ENCODE data around the gene EFNB3.

Gene EFNB3, protein sequence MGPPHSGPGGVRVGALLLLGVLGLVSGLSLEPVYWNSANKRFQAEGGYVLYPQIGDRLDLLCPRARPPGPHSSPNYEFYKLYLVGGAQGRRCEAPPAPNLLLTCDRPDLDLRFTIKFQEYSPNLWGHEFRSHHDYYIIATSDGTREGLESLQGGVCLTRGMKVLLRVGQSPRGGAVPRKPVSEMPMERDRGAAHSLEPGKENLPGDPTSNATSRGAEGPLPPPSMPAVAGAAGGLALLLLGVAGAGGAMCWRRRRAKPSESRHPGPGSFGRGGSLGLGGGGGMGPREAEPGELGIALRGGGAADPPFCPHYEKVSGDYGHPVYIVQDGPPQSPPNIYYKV

DNA sequence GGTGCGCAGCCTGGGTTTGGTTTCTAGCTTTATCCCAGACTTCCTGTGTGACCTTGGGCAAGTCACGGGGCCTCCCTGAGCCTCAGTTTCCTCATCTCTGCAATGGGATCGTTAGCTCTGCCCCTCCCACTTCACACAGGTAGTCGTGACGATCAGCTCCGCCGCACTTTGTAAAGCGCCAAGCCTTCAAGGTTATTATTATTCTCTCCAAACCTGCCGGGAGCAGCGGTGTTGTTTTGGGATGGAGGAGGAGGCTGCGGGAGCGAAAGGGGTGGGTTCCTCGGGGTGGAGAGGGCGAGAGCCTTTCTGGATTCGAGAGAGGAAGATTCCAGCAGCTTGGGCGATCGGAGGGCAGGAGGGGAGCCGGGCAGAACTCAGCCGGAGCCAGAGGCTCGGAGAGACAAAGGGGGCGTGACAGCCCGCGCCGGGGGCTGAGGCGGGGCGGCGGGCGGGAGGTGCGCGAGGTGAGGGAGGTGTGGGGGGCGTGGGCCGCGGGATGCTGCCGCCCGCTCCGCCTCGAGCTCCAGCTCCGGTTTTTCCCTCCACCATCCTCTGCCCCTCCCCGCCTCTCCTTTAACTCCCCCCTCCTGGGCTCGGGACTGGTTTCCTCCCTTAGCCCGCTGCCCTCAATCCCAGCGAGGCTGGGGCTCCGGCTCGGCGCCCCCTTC is at the start of gene EFNB3:
EFNB3 (plus strand) TSS at position 602 of the 668 bp plus-strand sequence. CDS start 397 bp downstream, outside the sequence.
- DNase-seq (ENCODE audit: low spot score), result peak; percentile 63

DNA sequence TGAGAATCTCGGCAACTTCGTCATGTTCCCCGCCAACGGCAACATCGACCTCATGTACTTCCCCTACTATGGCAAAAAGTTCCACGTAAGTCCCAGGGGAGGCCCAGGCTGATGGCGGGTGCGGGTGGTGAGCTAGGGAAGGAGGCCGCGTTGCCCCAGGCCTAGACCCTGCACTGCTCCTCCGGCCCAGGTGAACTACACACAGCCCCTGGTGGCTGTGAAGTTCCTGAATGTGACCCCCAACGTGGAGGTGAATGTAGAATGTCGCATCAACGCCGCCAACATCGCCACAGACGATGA is 49.5 kb upstream of the EFNB3 start:
- no peak for DNase-seq (ENCODE audit: low spot score)

DNA sequence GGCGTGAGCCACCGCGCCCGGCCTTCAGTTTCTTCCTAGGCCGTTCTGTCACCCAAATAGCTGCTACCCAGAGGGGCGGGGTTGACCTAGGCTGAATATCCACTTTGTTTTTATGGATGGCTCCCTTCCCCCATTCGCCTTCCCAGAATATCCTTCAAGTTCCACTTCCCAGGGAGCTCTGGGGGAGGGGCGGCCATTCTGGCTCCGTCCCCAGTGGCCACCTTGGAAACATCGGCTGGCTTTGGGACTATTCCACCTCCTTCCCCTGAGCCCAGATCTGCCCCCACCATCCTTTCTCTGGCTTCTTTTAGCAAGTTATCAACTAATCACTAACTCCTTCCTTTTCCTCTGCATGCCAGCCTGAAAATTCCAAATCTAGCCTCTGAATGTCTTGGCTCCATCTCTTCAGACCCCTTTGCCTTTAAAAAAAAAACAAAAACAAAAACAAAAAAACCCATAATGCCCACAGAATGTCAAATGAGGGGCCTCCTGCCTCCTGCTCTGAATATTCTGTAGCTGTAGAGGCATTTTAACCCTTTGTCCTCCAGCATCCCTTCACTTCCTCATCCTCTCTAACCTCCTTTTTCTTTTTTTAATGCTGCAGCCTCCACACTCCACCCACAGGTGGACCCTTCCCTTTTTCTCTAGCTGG is 47.9 kb upstream of the EFNB3 start:
- peak; percentile 74 for DNase-seq (ENCODE audit: low spot score)

DNA sequence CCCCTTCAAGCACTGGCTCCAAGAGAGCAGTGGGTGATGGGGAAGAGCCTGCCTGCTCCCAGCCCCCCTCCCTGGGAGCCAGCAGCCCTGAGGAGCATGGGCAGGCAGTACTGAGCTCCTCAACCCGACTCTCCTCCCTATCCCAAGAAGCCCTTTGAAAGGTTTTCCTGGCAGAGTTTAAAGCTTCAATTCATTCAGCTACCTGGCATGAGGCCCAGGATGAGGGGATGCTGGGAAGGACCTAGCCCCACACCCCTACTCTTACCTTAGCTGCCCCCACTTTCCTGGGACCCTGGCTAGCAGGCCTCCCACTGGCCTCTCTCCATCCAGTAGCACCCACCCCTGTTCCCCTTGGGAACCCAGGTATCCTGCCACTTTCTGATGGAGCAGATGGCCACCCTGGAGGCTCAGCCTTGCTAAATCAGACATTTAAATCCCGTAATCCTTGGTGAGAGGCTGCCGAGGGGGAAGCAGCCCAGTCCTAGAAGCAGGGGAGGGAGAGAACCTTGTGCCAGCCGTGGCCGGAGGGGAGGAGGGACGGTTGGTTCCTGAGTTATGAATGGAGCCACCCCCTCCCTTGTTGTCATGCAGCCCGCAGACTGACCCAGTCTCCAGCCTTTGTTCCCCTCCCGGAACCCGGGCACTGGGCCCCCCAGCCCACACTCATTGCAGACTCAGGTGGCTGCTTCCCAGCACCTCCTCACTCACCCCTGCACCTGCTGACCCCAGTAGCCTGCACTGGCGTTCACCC is 37.2 kb upstream of the EFNB3 start:
- peak; percentile 28 for DNase-seq (ENCODE audit: low spot score)

DNA sequence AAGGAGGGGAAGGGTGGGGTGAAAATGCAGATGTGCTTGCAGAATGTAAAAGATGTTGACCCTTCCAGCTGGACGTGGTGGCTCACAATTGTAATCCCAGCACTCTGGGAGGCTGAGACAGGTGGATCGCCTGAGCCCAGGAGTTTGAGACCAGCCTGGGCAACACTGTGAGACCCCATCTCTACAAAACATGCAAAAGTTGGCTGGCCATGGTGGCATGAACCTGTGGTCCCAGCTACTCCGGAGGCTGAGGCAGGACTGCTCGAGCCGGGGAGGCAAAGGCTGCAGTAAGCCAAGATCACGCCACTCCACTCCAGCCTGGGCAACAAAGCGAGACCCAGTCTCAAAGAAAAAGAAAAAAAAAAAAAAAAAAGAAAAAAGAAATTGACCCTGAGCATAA is 36.5 kb upstream of the EFNB3 start:
- no peak for DNase-seq (ENCODE audit: low spot score)

DNA sequence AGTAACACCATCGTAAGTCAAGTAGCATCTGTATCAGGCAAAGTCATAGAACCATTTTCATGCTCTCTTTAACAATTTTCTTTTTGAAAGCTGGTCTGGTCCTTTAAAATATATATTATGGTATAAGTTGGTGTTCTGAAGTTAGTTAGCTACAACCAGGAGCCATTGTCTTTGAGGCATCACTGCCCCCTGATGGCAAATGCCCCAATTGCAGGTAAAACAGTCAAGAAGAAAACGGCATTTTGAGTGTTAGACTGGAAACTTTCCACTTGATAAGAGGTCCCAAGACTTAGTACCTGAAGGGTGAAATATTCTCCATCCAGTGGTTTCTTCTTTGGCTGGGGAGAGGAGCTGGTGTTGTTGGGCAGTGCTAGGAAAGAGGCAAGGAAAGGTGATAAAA is 31.8 kb upstream of the EFNB3 start:
- DNase-seq (ENCODE audit: low spot score), result peak; percentile 38

DNA sequence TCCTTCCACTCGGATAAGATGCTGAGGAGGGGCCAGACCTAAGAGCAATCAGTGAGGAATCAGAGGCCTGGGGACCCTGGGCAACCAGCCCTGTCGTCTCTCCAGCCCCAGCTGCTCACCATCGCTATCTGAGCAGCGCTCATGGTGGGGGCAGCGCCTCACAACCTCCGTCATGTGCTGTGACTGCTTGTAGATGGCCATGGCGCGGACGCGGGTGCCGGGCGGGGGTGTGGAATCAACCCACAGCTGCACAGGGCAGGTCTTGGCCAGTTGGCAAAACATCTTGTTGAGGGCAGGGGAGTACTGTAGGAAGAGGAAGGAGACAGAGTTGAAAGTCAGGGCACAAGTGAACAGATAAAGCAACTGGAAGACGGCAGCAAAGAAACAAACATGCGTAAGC is 30.1 kb upstream of the EFNB3 start:
- no peak for DNase-seq (ENCODE audit: low spot score)

DNA sequence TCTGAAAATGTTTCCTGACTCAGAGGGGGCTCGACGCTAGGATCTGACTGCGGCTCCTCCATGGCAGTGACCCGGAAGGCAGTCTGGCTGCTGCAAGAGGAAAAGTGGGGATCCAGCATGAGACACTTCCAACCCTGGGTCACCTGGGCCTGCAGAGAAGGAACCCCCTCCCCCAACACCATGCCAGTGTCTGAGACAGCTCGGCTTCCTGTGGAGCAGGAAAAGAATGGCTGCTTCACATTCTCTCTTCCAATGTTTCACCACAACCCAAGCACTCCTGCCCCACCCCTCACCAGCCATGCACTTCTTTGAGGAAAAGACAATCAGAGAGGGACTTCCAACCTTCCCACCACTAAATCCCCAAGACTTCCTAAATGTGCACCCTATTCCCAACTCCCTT is 28.5 kb upstream of the EFNB3 start:
- no peak for DNase-seq (ENCODE audit: low spot score)

DNA sequence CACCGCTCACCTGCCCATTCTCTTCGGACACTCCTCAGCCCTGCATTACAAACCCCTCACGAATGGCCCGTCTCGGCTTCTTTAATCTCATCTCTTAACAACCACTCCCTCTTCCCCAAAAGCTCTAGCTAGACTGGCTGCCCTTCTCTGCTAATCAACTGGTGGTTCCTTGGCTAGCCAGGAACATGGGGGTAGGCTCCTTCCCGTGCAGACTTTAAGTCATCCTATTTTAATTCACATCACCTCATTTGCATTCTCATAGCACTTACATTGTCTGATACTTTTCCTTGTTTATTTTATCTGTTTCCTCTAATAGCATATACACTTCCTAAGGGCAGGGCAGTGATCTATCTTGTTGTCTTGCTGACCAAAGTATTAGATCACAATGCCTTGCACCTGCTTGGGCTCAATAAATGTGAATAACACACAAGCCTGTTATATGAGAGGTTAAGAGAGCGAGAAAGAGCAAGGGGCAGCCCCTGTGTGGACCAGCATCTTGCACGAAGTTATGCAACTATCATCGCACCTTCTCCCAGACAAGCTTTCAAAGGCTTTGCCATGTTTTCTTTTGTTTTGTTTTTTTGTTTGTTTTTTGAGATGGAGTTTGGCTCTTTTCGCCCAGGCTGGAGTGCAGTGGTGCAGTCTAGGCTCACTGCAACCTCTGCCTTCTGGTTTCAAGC is 27.5 kb upstream of the EFNB3 start:
- DNase-seq (ENCODE audit: low spot score), result no peak

DNA sequence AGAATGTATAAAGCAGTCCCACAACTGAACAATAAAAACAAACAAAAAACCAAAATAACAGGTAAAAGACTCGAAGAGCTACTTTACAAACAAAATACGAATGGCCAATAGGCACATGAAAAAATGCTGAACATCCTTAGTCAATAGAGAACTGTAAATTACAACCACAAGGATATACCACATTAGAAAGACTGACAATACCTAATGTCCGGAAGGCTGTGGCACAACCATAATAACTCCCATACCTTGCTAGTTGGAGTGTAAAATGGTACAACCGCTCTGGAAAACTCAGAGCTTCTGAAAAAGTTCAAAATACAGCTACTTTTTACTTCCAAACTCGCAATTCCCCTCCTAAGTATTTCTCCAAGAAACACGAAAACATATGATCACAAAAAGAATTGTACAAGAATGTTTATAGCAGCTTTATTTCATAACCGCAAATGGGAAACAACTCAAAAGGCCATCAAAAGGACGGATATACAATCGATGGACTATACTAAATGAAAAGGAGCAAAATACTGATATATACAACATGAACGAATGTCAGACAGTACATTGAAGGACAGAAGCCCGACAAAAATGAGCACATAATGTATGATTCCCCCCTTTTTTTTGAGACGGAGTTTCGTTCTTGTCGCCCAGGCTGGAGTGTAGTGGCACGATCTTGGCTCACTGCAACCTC is 20.0 kb upstream of the EFNB3 start:
- DNase-seq (ENCODE audit: low spot score), result no peak

DNA sequence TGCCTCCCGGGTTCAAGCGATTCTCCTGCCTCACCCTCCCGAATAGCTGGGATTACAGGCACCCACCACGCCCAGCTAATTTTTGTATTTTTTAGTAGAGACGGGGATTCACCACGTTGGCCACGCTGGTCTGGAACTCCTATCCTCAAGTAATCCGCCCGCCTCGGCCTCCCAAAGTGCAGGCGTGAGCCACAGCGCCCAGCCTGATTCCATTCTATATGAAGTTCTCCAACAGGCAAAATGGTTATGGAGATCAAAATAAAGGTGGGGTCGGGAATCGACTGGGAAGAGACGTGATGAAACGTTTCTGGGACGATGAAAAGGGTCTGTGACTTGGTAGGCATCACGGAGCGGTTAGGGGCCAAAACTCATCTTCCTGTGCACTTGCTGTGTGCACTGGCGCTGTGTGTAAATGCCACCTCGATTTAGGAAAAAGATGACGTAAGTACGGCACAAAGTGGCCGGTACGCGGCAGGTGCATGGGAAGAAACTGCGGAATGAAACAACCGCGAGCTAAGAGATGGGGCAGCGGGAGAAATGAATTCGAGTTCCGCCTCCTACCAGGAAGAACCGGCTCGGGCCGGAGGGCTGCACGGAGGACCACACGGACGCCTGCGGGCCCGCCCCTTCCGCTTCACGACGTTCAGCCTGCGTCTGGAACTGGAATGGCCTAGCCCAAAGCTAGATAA is 19.3 kb upstream of the EFNB3 start:
- DNase-seq (ENCODE audit: low spot score), result peak; percentile 95

DNA sequence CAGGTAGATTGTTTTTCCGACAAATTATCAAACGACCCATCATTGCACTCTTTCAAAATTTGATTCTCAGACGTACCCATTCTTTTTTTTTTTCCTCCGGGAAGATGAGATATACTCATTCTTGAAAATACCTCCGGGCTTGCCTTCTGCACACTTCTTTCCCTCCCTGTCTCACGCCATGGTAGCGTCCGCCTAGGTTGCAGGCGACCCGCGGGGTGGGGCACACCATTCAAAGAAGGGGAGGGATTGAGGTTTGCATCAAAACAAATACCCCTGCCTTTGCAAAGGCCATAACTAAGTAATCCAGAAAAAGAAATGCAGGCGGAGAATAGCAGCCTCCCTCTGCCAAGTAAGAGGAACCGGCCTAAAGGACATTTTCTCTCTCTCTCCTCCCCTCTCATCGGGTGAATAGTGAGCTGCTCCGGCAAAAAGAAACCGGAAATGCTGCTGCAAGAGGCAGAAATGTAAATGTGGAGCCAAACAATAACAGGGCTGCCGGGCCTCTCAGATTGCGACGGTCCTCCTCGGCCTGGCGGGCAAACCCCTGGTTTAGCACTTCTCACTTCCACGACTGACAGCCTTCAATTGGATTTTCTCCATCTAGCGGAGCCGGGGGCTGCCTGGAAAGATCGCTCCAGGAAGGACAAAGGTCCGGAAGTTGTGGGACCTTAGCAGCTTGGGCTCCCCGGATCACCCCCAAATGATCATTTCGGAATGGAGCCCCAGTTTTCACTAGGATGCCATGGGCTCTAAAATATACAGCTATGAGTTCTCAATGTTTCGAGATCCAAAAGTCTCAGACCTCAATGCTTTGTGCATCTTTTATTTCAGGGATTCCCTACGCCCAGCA is 18.6 kb upstream of the EFNB3 start:
- peak; percentile 88 for DNase-seq (ENCODE audit: low spot score)

DNA sequence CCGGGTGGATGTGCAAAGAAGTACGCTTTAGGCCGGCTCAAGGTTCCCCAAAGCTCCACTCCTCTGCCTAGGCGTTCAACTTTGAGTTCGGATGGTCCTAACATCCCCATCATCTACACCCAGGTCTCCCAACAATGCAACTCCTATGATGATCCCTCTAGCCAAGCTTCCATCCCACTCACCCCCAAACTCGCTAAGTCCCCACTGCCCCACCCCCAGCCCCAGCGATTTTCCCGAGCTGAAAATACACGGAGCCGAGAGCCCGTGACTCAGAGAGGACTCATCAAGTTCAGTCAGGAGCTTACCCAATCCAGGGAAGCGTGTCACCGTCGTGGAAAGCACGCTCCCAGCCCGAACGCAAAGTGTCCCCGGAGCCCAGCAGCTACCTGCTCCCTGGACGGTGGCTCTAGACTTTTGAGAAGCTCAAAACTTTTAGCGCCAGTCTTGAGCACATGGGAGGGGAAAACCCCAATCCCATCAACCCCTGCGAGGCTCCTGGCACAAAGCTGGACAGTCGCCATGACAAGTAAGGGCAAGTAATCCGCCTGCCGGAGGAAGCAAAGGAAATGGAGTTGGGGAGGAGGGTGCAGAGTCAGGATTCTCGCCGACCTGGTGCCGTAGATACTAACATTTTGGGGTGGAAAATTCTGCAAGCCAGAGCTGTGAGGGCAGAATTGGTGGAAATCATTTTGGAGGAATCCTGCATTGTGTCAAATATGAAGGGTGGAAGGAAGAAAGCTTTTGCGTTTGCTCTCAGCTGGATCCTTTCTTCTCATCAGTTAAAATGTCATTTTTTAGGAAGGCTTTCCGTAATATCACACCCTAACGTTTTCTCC is 17.7 kb upstream of the EFNB3 start, which contains the start of gene TP53:
TP53 (minus strand) TSS at position 419 of the 836 bp plus-strand sequence. CDS start 10,896 bp downstream, outside the sequence.
- peak; percentile 97 for DNase-seq (ENCODE audit: low spot score)

DNA sequence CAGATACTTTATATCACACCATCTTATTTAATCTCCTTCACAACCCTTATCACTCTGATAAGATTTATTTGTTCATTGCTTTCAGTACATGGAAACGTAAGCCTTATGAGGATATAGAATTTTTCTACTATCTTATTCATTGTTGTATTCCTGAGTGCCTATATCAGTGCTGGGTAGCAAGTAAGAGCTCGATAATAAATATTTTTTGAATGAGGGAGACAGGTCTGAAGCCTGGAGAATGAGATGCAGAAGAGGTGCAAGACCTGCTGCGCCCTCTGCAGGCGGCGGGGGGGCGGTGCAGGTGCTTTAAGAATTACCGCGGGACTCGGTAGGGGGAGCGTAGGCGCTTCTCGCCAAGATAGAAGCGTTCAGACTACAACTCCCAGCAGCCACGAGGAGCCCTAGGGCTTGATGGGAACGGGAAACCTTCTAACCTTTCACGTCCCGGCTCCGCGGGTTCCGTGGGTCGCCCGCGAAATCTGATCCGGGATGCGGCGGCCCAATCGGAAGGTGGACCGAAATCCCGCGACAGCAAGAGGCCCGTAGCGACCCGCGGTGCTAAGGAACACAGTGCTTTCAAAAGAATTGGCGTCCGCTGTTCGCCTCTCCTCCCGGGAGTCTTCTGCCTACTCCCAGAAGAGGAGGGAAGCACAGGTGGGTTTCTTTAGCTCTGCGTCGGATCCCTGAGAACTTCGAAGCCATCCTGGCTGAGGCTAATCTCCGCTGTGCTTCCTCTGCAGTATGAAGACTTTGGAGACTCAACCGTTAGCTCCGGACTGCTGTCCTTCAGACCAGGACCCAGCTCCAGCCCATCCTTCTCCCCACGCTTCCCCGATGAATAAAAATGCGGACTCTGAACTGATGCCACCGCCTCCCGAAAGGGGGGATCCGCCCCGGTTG is 16.8 kb upstream of the EFNB3 start, which contains the start of gene WRAP53:
WRAP53 (plus strand) TSS at position 570 of the 900 bp plus-strand sequence; CDS start at position 742, 172 bp downstream.
- DNase-seq (ENCODE audit: low spot score), result peak; percentile 99

DNA sequence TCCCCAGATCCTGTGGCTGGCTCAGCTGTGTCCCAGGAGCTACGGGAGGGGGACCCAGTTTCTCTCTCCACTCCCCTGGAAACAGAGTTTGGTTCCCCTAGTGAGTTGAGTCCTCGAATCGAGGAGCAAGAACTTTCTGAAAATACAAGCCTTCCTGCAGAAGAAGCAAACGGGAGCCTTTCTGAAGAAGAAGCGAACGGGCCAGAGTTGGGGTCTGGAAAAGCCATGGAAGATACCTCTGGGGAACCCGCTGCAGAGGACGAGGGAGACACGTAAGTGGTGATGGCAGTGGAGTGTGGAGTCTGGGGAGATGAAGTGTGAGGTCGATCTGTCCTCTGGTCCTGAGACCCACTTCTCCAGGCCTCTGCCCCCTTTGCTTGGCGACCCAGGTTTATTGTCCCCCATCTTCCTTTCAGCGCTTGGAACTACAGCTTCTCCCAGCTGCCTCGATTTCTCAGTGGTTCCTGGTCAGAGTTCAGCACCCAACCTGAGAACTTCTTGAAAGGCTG is 16.1 kb upstream of the EFNB3 start:
- DNase-seq (ENCODE audit: low spot score), result no peak

DNA sequence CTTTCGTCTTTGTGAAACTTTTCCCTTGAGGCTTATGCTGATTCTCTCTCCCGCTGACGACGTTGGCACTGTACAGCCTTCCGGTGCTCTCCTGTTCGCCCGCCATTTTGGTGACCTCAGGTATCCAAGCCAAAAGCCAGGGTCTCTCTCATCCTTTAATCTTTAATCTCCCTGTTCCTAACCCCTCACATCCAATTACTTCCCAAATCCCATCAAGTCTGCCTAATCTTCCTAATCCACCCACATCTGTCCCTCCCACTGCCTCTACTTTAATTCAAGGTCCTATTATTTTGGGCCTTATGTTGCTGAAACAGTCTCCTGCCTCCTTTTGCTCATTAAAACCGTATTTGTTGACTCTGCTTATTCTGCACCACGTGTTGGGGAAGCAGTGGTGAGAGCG is 9.4 kb upstream of the EFNB3 start:
- DNase-seq (ENCODE audit: low spot score), result no peak

DNA sequence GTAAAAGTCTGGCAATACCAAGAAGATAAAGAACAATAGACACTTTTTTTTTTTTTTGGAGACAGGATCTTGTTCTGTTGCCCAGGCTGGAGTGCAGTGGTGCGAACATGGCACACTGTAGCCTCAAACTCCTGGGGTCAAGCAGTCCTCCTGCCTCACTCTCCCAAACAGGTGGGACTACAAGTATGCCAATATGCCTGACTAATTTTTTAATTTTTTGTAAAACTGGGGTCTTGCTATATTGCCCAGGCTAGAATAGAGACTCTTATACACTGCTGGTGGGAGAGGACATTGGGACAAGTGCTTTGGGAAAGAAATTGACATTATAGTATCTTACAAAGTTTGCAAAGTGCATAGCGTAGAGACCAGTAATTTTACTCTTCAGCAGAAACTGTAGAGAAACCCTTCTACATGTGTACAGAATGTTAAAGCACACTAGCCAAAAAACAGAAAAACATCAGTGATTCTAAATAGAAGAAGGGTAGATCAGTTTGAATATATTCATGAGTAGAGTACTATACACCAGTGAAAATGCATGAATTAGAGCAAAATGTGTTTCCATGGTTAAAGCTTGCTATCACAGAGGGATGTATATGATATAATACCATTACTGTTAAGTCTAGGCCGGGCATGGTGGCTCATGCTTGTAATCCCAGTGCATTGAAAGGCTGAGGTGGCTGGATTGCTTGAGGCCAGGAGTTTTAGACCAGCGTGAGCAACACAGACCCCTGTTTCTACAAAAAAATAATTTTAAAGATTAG is 7.0 kb upstream of the EFNB3 start:
- no peak for DNase-seq (ENCODE audit: low spot score)
